ENCODE results near the gene PRF1. TPM values are rescaled to one million over a fixed set of nuclear protein-coding genes. Genes with fewer than 3 reads are reported as not detected.

PRF1 gene
- polyA plus RNA-seq, 1 experiment: not detected

- CTCF ChIA-PET: no interaction called here
- no peak for DNase-seq (ENCODE audit: low read depth, low spot score)
- POLR2A ChIA-PET: no interaction called here
- Histone ChIP-seq H3K27ac (ENCODE audit: low read depth, low read length) (no peak overlapping the region), H3K27me3 (ENCODE audit: control insufficient read depth, insufficient read depth, low read length) (peaks cover 39% of the 10 kb centered on the region), H3K9me3 (ENCODE audit: control insufficient read depth, insufficient read depth, low read length) (no peaks in the 10 kb centered on the region; the same call in 1 of the 2 replicates), H3K4me3 (ENCODE audit: low read depth, low read length) (no peak overlapping the region)
- TF ChIP-seq CTCF (IDR thresholded peaks at IDR 0.05; ENCODE audit: low read depth, low read length): no peak
Measured at GRCh38 chr10:70596860-70597809, 5.4 kb downstream of the PRF1 start.

- ChIA-PET POLR2A (no interaction called here), CTCF (no interaction called here)
- H3K4me3 ChIP-seq (ENCODE audit: low read depth, low read length): no peak overlapping the region
- H3K27ac ChIP-seq (ENCODE audit: low read depth, low read length): no peak overlapping the region
- DNase-seq (ENCODE audit: low read depth, low spot score): no peak
- TF ChIP-seq CTCF (IDR thresholded peaks at IDR 0.05; ENCODE audit: low read depth, low read length): no peak
- peaks cover 47% of the 10 kb centered on the region for H3K27me3 ChIP-seq (ENCODE audit: control insufficient read depth, insufficient read depth, low read length)
- no peaks in the 10 kb centered on the region; the same call in 1 of the 2 replicates for H3K9me3 ChIP-seq (ENCODE audit: control insufficient read depth, insufficient read depth, low read length)
Measured at GRCh38 chr10:70596110-70596798, 6.3 kb downstream of the PRF1 start.

GRCh38 chr10:70595566-70596016 is 7.0 kb downstream of the PRF1 start:
- ChIA-PET POLR2A (no interaction called here), CTCF (interaction anchor here (1.2 kb wide), 1 partner anchor 37 kb away, joined by 4 read pairs; no protein-coding TSS in a partner anchor)
- no peak overlapping the region for H3K27ac ChIP-seq (ENCODE audit: low read depth, low read length)
- no peak overlapping the region for H3K4me3 ChIP-seq (ENCODE audit: low read depth, low read length)
- no peak for TF ChIP-seq CTCF (IDR thresholded peaks at IDR 0.05; ENCODE audit: low read depth, low read length)
- H3K9me3 ChIP-seq (ENCODE audit: control insufficient read depth, insufficient read depth, low read length): no peaks in the 10 kb centered on the region; the same call in 1 of the 2 replicates
- peaks cover 47% of the 10 kb centered on the region for H3K27me3 ChIP-seq (ENCODE audit: control insufficient read depth, insufficient read depth, low read length)
- no peak for DNase-seq (ENCODE audit: low read depth, low spot score)

GRCh38 chr10:70594161-70594560 is 8.4 kb downstream of the PRF1 start:
- ChIA-PET CTCF (interaction anchor here (1.2 kb wide), 1 partner anchor 35 kb away, joined by 4 read pairs; no protein-coding TSS in a partner anchor), POLR2A (no interaction called here)
- DNase-seq (ENCODE audit: low read depth, low spot score): no peak
- no peaks in the 10 kb centered on the region; the same call in 1 of the 2 replicates for H3K9me3 ChIP-seq (ENCODE audit: control insufficient read depth, insufficient read depth, low read length)
- no peak overlapping the region for H3K27ac ChIP-seq (ENCODE audit: low read depth, low read length)
- TF ChIP-seq CTCF (IDR thresholded peaks at IDR 0.05; ENCODE audit: low read depth, low read length): no peak
- no peak overlapping the region for H3K4me3 ChIP-seq (ENCODE audit: low read depth, low read length)
- H3K27me3 ChIP-seq (ENCODE audit: control insufficient read depth, insufficient read depth, low read length): peaks cover 42% of the 10 kb centered on the region

- ChIA-PET POLR2A (no interaction called here), CTCF (no interaction called here)
Measured at GRCh38 chr10:70593513-70593890, 9.0 kb downstream of the PRF1 start.

More at GRCh38 chr10:70593513-70593890, 9.0 kb downstream of the PRF1 start:
- Histone ChIP-seq H3K27ac (ENCODE audit: low read depth, low read length) (no peak overlapping the region), H3K9me3 (ENCODE audit: control insufficient read depth, insufficient read depth, low read length) (no peaks in the 10 kb centered on the region), H3K27me3 (ENCODE audit: control insufficient read depth, insufficient read depth, low read length) (peaks cover 42% of the 10 kb centered on the region), H3K4me3 (ENCODE audit: low read depth, low read length) (no peak overlapping the region)
- no peak for TF ChIP-seq CTCF (IDR thresholded peaks at IDR 0.05; ENCODE audit: low read depth, low read length)
- no peak for DNase-seq (ENCODE audit: low read depth, low spot score)

Measured in AG04450 (cell line).